A549 (cell line): ENCODE results near the gene OR11H6.
"Not testable (repeated sequence)": the region's sequence is repeated elsewhere in the genome, so short reads cannot be mapped to it uniquely, and the experiment has no call there.

Experiments used
- CEBPB ChIP-seq, 2 experiments: fragments of >200 bp in 1 of 2; sonication (Bioruptor Twin) in 1 of 2; formaldehyde crosslinking in 1 of 2; IDR thresholded peaks; 2 replicates each; pipeline ENCODE4 v1.6.1; 2012 to 2016
- CTCF ChIP-seq: fragments of >200 bp; sonication (Bioruptor Twin); formaldehyde crosslinking; IDR thresholded peaks from 3 replicates; pipeline ENCODE4 v1.5.1; 2016
- EP300 ChIP-seq, 2 experiments: fragments of >200 bp; sonication (Bioruptor Twin); formaldehyde crosslinking; IDR thresholded peaks; 2 replicates in 1 of 2; 3 replicates in 1 of 2; pipeline ENCODE4 v1.6.1; 2016 to 2017

GRCh38 chr14:20195170-20195569, 28.3 kb upstream of the OR11H6 start:
- TF ChIP-seq CEBPB (IDR thresholded peaks at IDR 0.05); CTCF; EP300 (IDR thresholded peaks at IDR 0.05): not testable (repeated sequence)
